ENCODE data around the gene LDHAL6B. TPM values are rescaled to one million over a fixed set of nuclear protein-coding genes. Genes with fewer than 3 reads are reported as not detected.

LDHAL6B gene
- total RNA-seq, 1 experiment from 2014 or later, result not detected

GRCh38 chr15:59237119-59237855, 30.6 kb downstream of the LDHAL6B start:
- DNase-seq (ENCODE audit: low read depth), result no peak
- in situ Hi-C loops (cut with HindIII; ENCODE audit: low pct_unique_long_range_greater_than_20kb, low sequenced_read_pairs), result no loop called here

- no peak for DNase-seq (ENCODE audit: low read depth)
- in situ Hi-C loops (cut with HindIII; ENCODE audit: low pct_unique_long_range_greater_than_20kb, low sequenced_read_pairs), result no loop called here
Measured at GRCh38 chr15:59237924-59238331, 31.3 kb downstream of the LDHAL6B start.

- DNase-seq (ENCODE audit: low read depth), result no peak
- in situ Hi-C loops (cut with HindIII; ENCODE audit: low pct_unique_long_range_greater_than_20kb, low sequenced_read_pairs), result no loop called here
Measured at GRCh38 chr15:59240036-59240435, 33.4 kb downstream of the LDHAL6B start.

- in situ Hi-C loops (cut with HindIII; ENCODE audit: low pct_unique_long_range_greater_than_20kb, low sequenced_read_pairs), result no loop called here
- DNase-seq (ENCODE audit: low read depth), result no peak
Measured at GRCh38 chr15:59242649-59243048, 36.0 kb downstream of the LDHAL6B start.

- in situ Hi-C loops (cut with HindIII; ENCODE audit: low pct_unique_long_range_greater_than_20kb, low sequenced_read_pairs), result no loop called here
- no peak for DNase-seq (ENCODE audit: low read depth)
Measured at GRCh38 chr15:59243622-59244021, 37.0 kb downstream of the LDHAL6B start.

- peak; percentile 62 for DNase-seq (ENCODE audit: low read depth)
- in situ Hi-C loops (cut with HindIII; ENCODE audit: low pct_unique_long_range_greater_than_20kb, low sequenced_read_pairs), result no loop called here
Measured at GRCh38 chr15:59244337-59244736, 37.7 kb downstream of the LDHAL6B start.

- in situ Hi-C loops (cut with HindIII; ENCODE audit: low pct_unique_long_range_greater_than_20kb, low sequenced_read_pairs), result no loop called here
- DNase-seq (ENCODE audit: low read depth), result peak; percentile 69
Measured at GRCh38 chr15:59245559-59245958, 38.9 kb downstream of the LDHAL6B start.

- in situ Hi-C loops (cut with HindIII; ENCODE audit: low pct_unique_long_range_greater_than_20kb, low sequenced_read_pairs), result no loop called here
- peak; percentile 50 for DNase-seq (ENCODE audit: low read depth)
Measured at GRCh38 chr15:59247364-59247763, 40.7 kb downstream of the LDHAL6B start.

- DNase-seq (ENCODE audit: low read depth), result no peak
- in situ Hi-C loops (cut with HindIII; ENCODE audit: low pct_unique_long_range_greater_than_20kb, low sequenced_read_pairs), result no loop called here
Measured at GRCh38 chr15:59249816-59250215, 43.2 kb downstream of the LDHAL6B start.

GRCh38 chr15:59250249-59250648, 43.6 kb downstream of the LDHAL6B start:
- in situ Hi-C loops (cut with HindIII; ENCODE audit: low pct_unique_long_range_greater_than_20kb, low sequenced_read_pairs), result no loop called here
- DNase-seq (ENCODE audit: low read depth), result no peak

- in situ Hi-C loops (cut with HindIII; ENCODE audit: low pct_unique_long_range_greater_than_20kb, low sequenced_read_pairs), result no loop called here
- no peak for DNase-seq (ENCODE audit: low read depth)
Measured at GRCh38 chr15:59251001-59251845, 44.6 kb downstream of the LDHAL6B start.

- in situ Hi-C loops (cut with HindIII; ENCODE audit: low pct_unique_long_range_greater_than_20kb, low sequenced_read_pairs), result no loop called here
- no peak for DNase-seq (ENCODE audit: low read depth)
Measured at GRCh38 chr15:59252137-59252536, 45.5 kb downstream of the LDHAL6B start.

- in situ Hi-C loops (cut with HindIII; ENCODE audit: low pct_unique_long_range_greater_than_20kb, low sequenced_read_pairs), result no loop called here
- no peak for DNase-seq (ENCODE audit: low read depth)
Measured at GRCh38 chr15:59255680-59256336, 49.2 kb downstream of the LDHAL6B start.

- DNase-seq (ENCODE audit: low read depth), result no peak
- in situ Hi-C loops (cut with HindIII; ENCODE audit: low pct_unique_long_range_greater_than_20kb, low sequenced_read_pairs), result no loop called here
Measured at GRCh38 chr15:59256482-59256881, 49.8 kb downstream of the LDHAL6B start.

- in situ Hi-C loops (cut with HindIII; ENCODE audit: low pct_unique_long_range_greater_than_20kb, low sequenced_read_pairs), result no loop called here
- no peak for DNase-seq (ENCODE audit: low read depth)
Measured at GRCh38 chr15:59257140-59257539, 50.5 kb downstream of the LDHAL6B start.

Measured in Caki2 (cell line).